Testis (tissue), 3 donors: ENCODE results near the gene DDN. TPM values are rescaled to one million over a fixed set of nuclear protein-coding genes. Genes with fewer than 3 reads are reported as not detected.

Experiments
- DNase-seq: peaks from one replicate; pipeline ENCODE4 v3.0.0-alpha.2; 2019
- H3K27ac ChIP-seq, 2 donors: fragments of 200-600 bp; sonication (generic); one replicate each; pipeline ENCODE4 v1.5.1; 2019
- H3K27me3 ChIP-seq: fragments of 200-600 bp; sonication (generic); one replicate; pipeline ENCODE4 v1.5.1; 2019
- H3K36me3 ChIP-seq: fragments of 200-600 bp; sonication (generic); one replicate; pipeline ENCODE4 v1.5.1; 2017; ENCODE audit warnings: low read depth; ENCODE audit errors: missing control alignments
- H3K4me1 ChIP-seq: fragments of 200-600 bp; sonication (generic); one replicate; pipeline ENCODE4 v1.5.1; 2019
- H3K4me3 ChIP-seq, 2 donors: fragments of 200-600 bp; sonication (generic); one replicate each; pipeline ENCODE4 v1.5.1; 2017 to 2019
- H3K9me3 ChIP-seq: fragments of 200-600 bp; sonication (generic); one replicate; pipeline ENCODE4 v1.5.1; 2017
- CTCF ChIP-seq, 3 experiments: fragments of 450-650 bp in 2 of 3; fragments of 200-600 bp in 1 of 3; sonication (generic) in 1 of 3; IDR thresholded peaks; one replicate each; pipeline ENCODE4 v1.5.1; 2016 to 2019; ENCODE audit warnings: antibody characterized with exemption in 3 of 3, mild to moderate bottlenecking in 2 of 3, moderate library complexity in 1 of 3
- POLR2A ChIP-seq: fragments of 450-650 bp; IDR thresholded peaks from one replicate; pipeline ENCODE4 v1.6.1; 2017; ENCODE audit warnings: antibody characterized with exemption, mild to moderate bottlenecking, moderate library complexity
- WGBS, 2 donors: methylation state at CpG; one replicate each; pipeline ENCODE4 v1.1.5; 2018; 5-methylcytosine and 5-hydroxymethylcytosine counted together
- intact Hi-C: fragments of 100-400 bp; cut with DNase I; formaldehyde crosslinking; loops from one replicate; pipeline ENCODE4 v1.15.1; 2023; ENCODE audit warnings: low total_unique reads
- polyA plus RNA-seq: library from polyadenylated mRNA; stranded (reverse); fragments of 350-450 nt; fragmentation: Illumina TruSeq; extraction: RNeasy Lipid Tissue Mini Kit (QIAGEN cat#74804); gene quantifications from one replicate; pipeline ENCODE4 v1.2.3, GENCODE V29; 2014; ENCODE audit warnings: low read depth, low replicate concordance; ENCODE audit not compliant: insufficient read depth
- total RNA-seq, 2 donors: library from RNA; depleted of rRNA; stranded (reverse); fragments of >200 nt; gene quantifications; one replicate each; pipeline ENCODE4 v1.2.3, GENCODE V29; 2016

Gene DDN
- total and polyA plus RNA-seq, 3 donors from 2014 or later: 0.31 to 0.96 (median 0.55) TPM

GRCh38 chr12:48972952-48973483 lies 26.2 kb downstream of the DDN start:
- Histone ChIP-seq H3K27me3 (no peaks in the 10 kb centered on the region), H3K4me1 (peaks cover 12% of the 10 kb centered on the region), H3K9me3 (no peaks in the 10 kb centered on the region), H3K36me3 (no peaks in the 10 kb centered on the region), H3K4me3 (no peak overlapping the region), H3K27ac (no peak overlapping the region)
- DNase-seq: no peak
- WGBS, 2 donors: 33 to 57% methylated on average over 1 to 3 of the region's 3 CpGs
- TF ChIP-seq POLR2A (no peak), CTCF (IDR thresholded peaks at IDR 0.05) (no peak)
- intact Hi-C loops: no loop called here

GRCh38 chr12:48972213-48972951 lies 26.8 kb downstream of the DDN start:
- Histone ChIP-seq H3K27ac (no peak overlapping the region), H3K27me3 (no peaks in the 10 kb centered on the region), H3K4me3 (no peak overlapping the region), H3K4me1 (peaks cover 12% of the 10 kb centered on the region), H3K9me3 (no peaks in the 10 kb centered on the region), H3K36me3 (no peaks in the 10 kb centered on the region)
- intact Hi-C loops: no loop called here
- TF ChIP-seq POLR2A: no peak
- no peak for TF ChIP-seq CTCF (IDR thresholded peaks at IDR 0.05)
- no peak for DNase-seq
- 50 to 55% methylated on average over 7 to 23 of the region's 23 CpGs for WGBS, 2 donors

GRCh38 chr12:48970702-48971334 lies 28.4 kb downstream of the DDN start:
- Histone ChIP-seq H3K36me3 (no peaks in the 10 kb centered on the region), H3K27me3 (no peaks in the 10 kb centered on the region), H3K9me3 (no peaks in the 10 kb centered on the region), H3K27ac (no peak overlapping the region), H3K4me1 (peaks cover 12% of the 10 kb centered on the region), H3K4me3 (no peak overlapping the region)
- TF ChIP-seq CTCF (IDR thresholded peaks at IDR 0.05) (no peak), POLR2A (no peak)
- no peak for DNase-seq
- intact Hi-C loops: no loop called here
- 23 to 30% methylated on average over 8 to 10 of the region's 10 CpGs for WGBS, 2 donors

- no peaks in the 10 kb centered on the region for H3K9me3 ChIP-seq
- no peaks in the 10 kb centered on the region for H3K36me3 ChIP-seq
- DNase-seq: no peak
- H3K27ac ChIP-seq: no peak overlapping the region
- intact Hi-C loops: no loop called here
- H3K4me3 ChIP-seq: peak overlapping the region in 1 of 2 donors; percentile 38
- peaks cover 12% of the 10 kb centered on the region for H3K4me1 ChIP-seq
- H3K27me3 ChIP-seq: no peaks in the 10 kb centered on the region
- 14 to 22% methylated on average over 30 to 47 of the region's 77 CpGs for WGBS, 2 donors
- TF ChIP-seq CTCF (IDR thresholded peaks at IDR 0.05) (no peak), POLR2A (no peak)
Observed at GRCh38 chr12:48969833-48970701, 29.1 kb downstream of the DDN start.
